K562 (cell line): ENCODE data around the gene GJA8. TPM values are rescaled to one million over a fixed set of nuclear protein-coding genes. Genes with fewer than 3 reads are reported as not detected.

Source experiments
- ATAC-seq: fragments of 200-7000 bp; cut with Tn5 transposase; 3 replicates; pipeline ENCODE4 v1.9.1; 2020; ENCODE audit warnings: moderate library complexity
- BruUV-seq: library from RNA; stranded (reverse); fragments of 400-500 nt; replicated peaks from 2 replicates; lab custom pipeline; 2021; lab: Mats Ljungman, UMichigan
- CTCF ChIA-PET: fragments of 300-600 bp; formaldehyde crosslinking; extraction: SDS; loops from one replicate; lab custom pipeline; 2021; ENCODE audit warnings: low intra/inter-chr PET ratio; lab: Yijun Ruan, JAX
- POLR2A ChIA-PET: fragments of 300-600, 350-650 bp; sonication (Branson Sonifier 250); formaldehyde crosslinking; extraction: SDS; loops from one replicate; lab custom pipeline; 2021; ENCODE audit warnings: antibody characterized with exemption, inconsistent platforms; lab: Yijun Ruan, JAX
- DNase-seq, 4 experiments: peaks; one replicate each; pipeline versions ENCODE4 v3.0.0 to v3.0.0-alpha.2; 2011 to 2018; ENCODE audit warnings: low spot score in 3 of 4, mixed read lengths in 3 of 4; ENCODE audit errors: extremely low read depth in 1 of 4
- FAIRE-seq: peaks from 2 replicates; lab custom pipeline; 2011; peaks lifted over from hg19 to GRCh38; lab: Jason Lieb, UNC
- H2AFZ ChIP-seq: 2 replicates; pipeline ENCODE4 v1.6.0; 2011; ENCODE audit warnings: low read depth, low read length, control low read depth, inconsistent platforms
- H3K27ac ChIP-seq: fragments of 200-600 bp; 3 replicates; pipeline ENCODE4 v1.8.0; 2011; ENCODE audit warnings: low read depth, mild to moderate bottlenecking, control low read depth, inconsistent platforms, low read length, moderate library complexity, mixed read lengths; ENCODE audit errors: extremely low read depth
- H3K27me3 ChIP-seq, 2 experiments: fragments of 300-600 bp in 1 of 2; 2 replicates in 1 of 2; 3 replicates in 1 of 2; pipeline versions ENCODE4 v1.6.0 to v1.8.0; 2011; ENCODE audit warnings: inconsistent platforms in 2 of 2, low read length in 2 of 2, mild to moderate bottlenecking in 1 of 2, mixed read lengths in 1 of 2, moderate library complexity in 1 of 2; ENCODE audit not compliant: control insufficient read depth in 2 of 2, insufficient read depth in 2 of 2
- H3K36me3 ChIP-seq: fragments of 300-600 bp; 3 replicates; pipeline ENCODE4 v1.8.0; 2011; ENCODE audit warnings: mild to moderate bottlenecking, low read length, inconsistent platforms; ENCODE audit not compliant: control insufficient read depth, insufficient read depth
- H3K4me1 ChIP-seq, 2 experiments: fragments of 200-600 bp in 1 of 2; replicated peaks in 1 of 2; 2 replicates in 1 of 2; 3 replicates in 1 of 2; pipeline versions ENCODE4 v1.5.1 to v1.8.0; 2011; ENCODE audit warnings: inconsistent platforms in 2 of 2, low read length in 2 of 2, mild to moderate bottlenecking in 1 of 2, mixed read lengths in 1 of 2, moderate library complexity in 1 of 2; ENCODE audit not compliant: control insufficient read depth in 2 of 2, insufficient read depth in 2 of 2
- H3K4me2 ChIP-seq: 2 replicates; pipeline ENCODE4 v1.6.1; 2011; ENCODE audit warnings: low read length, control low read depth, inconsistent platforms, mixed read lengths; ENCODE audit not compliant: insufficient read depth
- H3K4me3 ChIP-seq: fragments of 200-600 bp; sonication (generic), shearing (Covaris generic); 2 replicates; pipeline ENCODE4 v1.5.1; 2016; ENCODE audit warnings: control low read depth, inconsistent platforms
- H3K79me2 ChIP-seq: fragments of 200-600 bp; 3 replicates; pipeline ENCODE4 v1.8.0; 2011; ENCODE audit warnings: low read length, inconsistent platforms; ENCODE audit not compliant: control insufficient read depth, insufficient read depth
- H3K9ac ChIP-seq, 2 experiments: 2 replicates each; pipeline versions ENCODE4 v1.6.0 to v1.6.1; 2011; ENCODE audit warnings: low read depth in 2 of 2, low read length in 2 of 2, control low read depth in 1 of 2, inconsistent platforms in 1 of 2, mild to moderate bottlenecking in 1 of 2, mixed read lengths in 1 of 2; ENCODE audit not compliant: insufficient read depth in 1 of 2
- H3K9me1 ChIP-seq: one replicate; pipeline ENCODE4 v1.6.0; 2011; ENCODE audit warnings: inconsistent platforms, mild to moderate bottlenecking, low read length, moderate library complexity; ENCODE audit not compliant: control insufficient read depth, insufficient read depth
- H3K9me3 ChIP-seq: replicated peaks from 2 replicates; pipeline ENCODE4 v1.5.1; 2011; ENCODE audit warnings: low read depth, low read length, inconsistent platforms; ENCODE audit not compliant: control insufficient read depth, insufficient read depth
- H4K20me1 ChIP-seq: replicated peaks from 2 replicates; pipeline ENCODE4 v1.6.1; 2011; ENCODE audit warnings: low read length, inconsistent platforms, mixed read lengths; ENCODE audit not compliant: control insufficient read depth, insufficient read depth
- CC2D1A ChIP-seq: fragments of 450-650 bp; IDR thresholded peaks from 2 replicates; pipeline ENCODE4 v1.6.1; 2017; ENCODE audit warnings: mild to moderate bottlenecking
- EGR1 ChIP-seq: fragments of 450-650 bp; conservative IDR thresholded peaks from 2 replicates; pipeline ENCODE4 v1.6.1; 2017; ENCODE audit warnings: mild to moderate bottlenecking
- FOXK2 ChIP-seq, 2 experiments: fragments of 450-650 bp; IDR thresholded peaks in 1 of 2; conservative IDR thresholded peaks in 1 of 2; 2 replicates each; pipeline ENCODE4 v1.6.1; 2016; ENCODE audit warnings: low read depth in 2 of 2, mild to moderate bottlenecking in 1 of 2
- GTF2F1 ChIP-seq: IDR thresholded peaks from 2 replicates; pipeline ENCODE4 v1.6.1; 2011; ENCODE audit warnings: low read depth, low read length, improper control_type of control experiment
- GTF3C2 ChIP-seq: IDR thresholded peaks from 3 replicates; pipeline ENCODE4 v1.6.1; 2011; ENCODE audit warnings: borderline replicate concordance, mild to moderate bottlenecking, moderate library complexity; ENCODE audit not compliant: insufficient read length; ENCODE audit errors: extremely low read depth
- JUNB ChIP-seq: fragments of 450-650 bp; formaldehyde crosslinking; conservative IDR thresholded peaks from 2 replicates; pipeline ENCODE4 v1.4.0; 2020; ENCODE audit warnings: mild to moderate bottlenecking
- MTA1 ChIP-seq: fragments of 450-650 bp; IDR thresholded peaks from 2 replicates; pipeline ENCODE4 v1.6.1; 2017; ENCODE audit warnings: borderline replicate concordance
- NCOR1 ChIP-seq: fragments of 450-650 bp; IDR thresholded peaks from 2 replicates; pipeline ENCODE4 v1.6.1; 2016; ENCODE audit warnings: mild to moderate bottlenecking, moderate library complexity
- NFATC3 ChIP-seq: fragments of 450-650 bp; IDR thresholded peaks from 2 replicates; pipeline ENCODE4 v1.6.1; 2017; ENCODE audit warnings: mild to moderate bottlenecking
- NFXL1 ChIP-seq: fragments of 450-650 bp; formaldehyde crosslinking; IDR thresholded peaks from 2 replicates; pipeline ENCODE4 v1.4.0; 2021; ENCODE audit warnings: mild to moderate bottlenecking
- NR1H2 ChIP-seq: sonication (generic); formaldehyde crosslinking; IDR thresholded peaks from 2 replicates; pipeline ENCODE4 v1.4.0; 2020; ENCODE audit warnings: mild to moderate bottlenecking, missing genetic modification reagents
- NUFIP1 ChIP-seq: fragments of 450-650 bp; IDR thresholded peaks from 2 replicates; pipeline ENCODE4 v1.6.1; 2018; ENCODE audit not compliant: partially characterized antibody
- PHF21A ChIP-seq: fragments of 450-650 bp; IDR thresholded peaks from 2 replicates; pipeline ENCODE4 v1.6.1; 2017; ENCODE audit warnings: low read depth, borderline replicate concordance
- RBM25 ChIP-seq: fragments of 200-400 bp; formaldehyde crosslinking; IDR thresholded peaks from 2 replicates; pipeline ENCODE4 v1.6.1; 2018; ENCODE audit warnings: low read length, low read depth, moderate library complexity; ENCODE audit not compliant: severe bottlenecking
- RBM34 ChIP-seq: fragments of 200-400 bp; formaldehyde crosslinking; IDR thresholded peaks from 2 replicates; pipeline ENCODE4 v1.6.1; 2018; ENCODE audit warnings: low read length, borderline replicate concordance; ENCODE audit not compliant: insufficient read depth
- ZNF197 ChIP-seq: fragments of 200-800 bp; sonication (Bioruptor generic); IDR thresholded peaks from 2 replicates; pipeline ENCODE4 v1.6.1; 2016; ENCODE audit warnings: low read depth, missing genetic modification characterization, missing compliant biosample characterization
- ZNF583 ChIP-seq: fragments of 250-450 bp; sonication (Bioruptor Pico); IDR thresholded peaks from 2 replicates; pipeline ENCODE4 v1.4.0; 2020
- ZNF644 ChIP-seq: fragments of 200-800 bp; sonication (Bioruptor generic); IDR thresholded peaks from 2 replicates; pipeline ENCODE4 v1.6.1; 2016; ENCODE audit warnings: low read depth, missing genetic modification characterization, missing compliant biosample characterization
- WGBS: fragments of 100-300 bp; shearing (Covaris generic); methylation state at CpG from one replicate; pipeline ENCODE4 v1.1.6; 2016; ENCODE audit warnings: low coverage, mixed read lengths; ENCODE audit not compliant: insufficient coverage; ENCODE audit errors: missing lambda C conversion rate; 5-methylcytosine and 5-hydroxymethylcytosine counted together
- in situ Hi-C: fragments of 300-500 bp; cut with MboI; formaldehyde crosslinking; loops from 4 replicates; pipeline ENCODE4 v1.15.0; 2018; ENCODE audit warnings: inconsistent platforms, mixed read lengths
- intact Hi-C: fragments of 100-400 bp; cut with micrococcal nuclease; formaldehyde crosslinking; loops from 2 replicates; pipeline ENCODE4 v1.14.2; 2022
- polyA plus RNA-seq, 8 experiments: library from polyadenylated mRNA; depleted of rRNA in 4 of 8; stranded (reverse) in 5 of 8; unstranded in 3 of 8; fragments of >200 nt; fragmentation: Nextera tagmentation in 2 of 8; fragmentation: Illumina TruSeq in 1 of 8; extraction: Ambion mirVana in 2 of 8; extraction: Trizol in 1 of 8; gene quantifications; 2 replicates each; pipeline versions ENCODE4 v1.2.1 to v1.2.3, GENCODE V29; 2011 to 2014; ENCODE audit warnings: inconsistent platforms in 1 of 8, missing spikeins in 1 of 8
- total RNA-seq, 7 experiments: library from RNA; depleted of rRNA in 6 of 7; stranded (reverse); fragments of >200 nt in 6 of 7; fragmentation: Illumina TruSeq in 2 of 7; extraction: Trizol in 2 of 7; gene quantifications; 2 replicates each; pipeline versions ENCODE4 v1.2.1 to v1.2.3, GENCODE V29; 2011 to 2021; ENCODE audit warnings: low replicate concordance in 1 of 7
- TF ChIP-seq, protein P1 (sequence below): sonication (generic); formaldehyde crosslinking; IDR thresholded peaks from 2 replicates; pipeline ENCODE4 v1.8.0; 2022; ENCODE audit warnings: mild to moderate bottlenecking, missing genetic modification reagents

The GJA8 gene
- total and polyA plus RNA-seq, 9 of the 15 experiments (the other 6 are each of a cell fraction or from before 2014, with no cell fraction given) = not detected

DNA sequence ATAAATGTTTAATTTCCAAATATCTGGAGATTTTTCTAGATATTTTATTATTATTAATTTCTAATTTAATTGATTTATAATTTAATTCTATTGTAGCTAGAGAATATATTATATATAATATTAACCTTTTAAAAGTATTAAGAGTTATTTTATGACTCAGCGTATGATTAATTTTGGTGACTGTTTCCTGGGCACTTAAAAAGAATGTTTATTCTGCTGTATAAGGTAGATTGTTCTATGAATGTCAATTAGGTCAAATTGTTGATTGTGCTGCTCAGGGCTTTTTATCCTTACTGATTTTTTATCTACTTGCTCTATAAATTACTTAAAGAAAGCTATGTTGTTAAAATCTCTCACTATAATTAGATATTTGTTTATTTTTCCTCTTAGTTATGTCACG is 20.1 kb upstream of the GJA8 start (continued):
- no peak for TF ChIP-seq GTF2F1
- TF ChIP-seq NFATC3 = no peak
- TF ChIP-seq NCOR1 = no peak
- no peak for TF ChIP-seq PHF21A
- no peak for TF ChIP-seq NUFIP1
- no peak for TF ChIP-seq RBM34
- no peak for TF ChIP-seq EGR1
- TF ChIP-seq, all 486 proteins: peak for 0

GRCh38 chr1:147890177-147890790 is 12.3 kb upstream of the GJA8 start:
- FAIRE-seq = peak; percentile 82
- Histone ChIP-seq H3K9me3 (no peaks in the 10 kb centered on the region), H3K9ac (no peak overlapping the region), H4K20me1 (no peaks in the 10 kb centered on the region), H3K27me3 (peaks cover 2 to 6% of the 10 kb centered on the region in 2 experiments; a peak in 4 of 5 replicates), H3K4me2 (no peak overlapping the region), H3K4me3 (no peak overlapping the region), H3K27ac (no peak overlapping the region), H2AFZ (no peak overlapping the region), H3K79me2 (no peaks in the 10 kb centered on the region), H3K36me3 (no peaks in the 10 kb centered on the region), H3K4me1 (no peaks in the 10 kb centered on the region), H3K9me1 (no peaks in the 10 kb centered on the region)
- peak; percentile 100 for ATAC-seq
- CTCF ChIA-PET = interaction anchor here (0.9 to 1.1 kb wide), 3 partner anchors 167 to 617 kb away, joined by 3 to 4 read pairs (median 4); no protein-coding TSS in a partner anchor
- no TSS peak for BruUV-seq
- POLR2A ChIA-PET = interaction anchor here (0.8 to 0.9 kb wide), 2 partner anchors 249 to 263 kb away, joined by 3 to 4 read pairs; no protein-coding TSS in a partner anchor
- 0% methylated on average over 12 of the region's 12 CpGs for WGBS
- in situ Hi-C loops (loop anchor here (5.0 to 10.0 kb wide), 3 partner anchors 48 to 615 kb away; no protein-coding TSS in a partner anchor), intact Hi-C loops (loop anchor here (1.0 to 10.0 kb wide), 5 partner anchors 166 to 615 kb away; no protein-coding TSS in a partner anchor)
- peak; percentile 64 to 83 (median 70) for DNase-seq
- TF ChIP-seq CC2D1A (peak; percentile 51; the same call in 1 of the 2 replicates), ZNF197 (CRISPR knock-in tag) (no peak), MTA1 (no peak), ZNF644 (tag) (no peak), RBM25 (no peak), GTF3C2 (no peak), JUNB (no peak), FOXK2 (conservative IDR thresholded peaks at IDR 0.05 in 1 of 2, IDR thresholded peaks at IDR 0.05 in 1 of 2; ENCODE audit: low read depth in 2 of 2) (no peak), NR1H2 (CRISPR knock-in tag) (no peak), ZNF583 (CRISPR knock-in tag) (no peak), NFXL1 (CRISPR knock-in tag) (no peak)
- TF ChIP-seq, protein P1, sequence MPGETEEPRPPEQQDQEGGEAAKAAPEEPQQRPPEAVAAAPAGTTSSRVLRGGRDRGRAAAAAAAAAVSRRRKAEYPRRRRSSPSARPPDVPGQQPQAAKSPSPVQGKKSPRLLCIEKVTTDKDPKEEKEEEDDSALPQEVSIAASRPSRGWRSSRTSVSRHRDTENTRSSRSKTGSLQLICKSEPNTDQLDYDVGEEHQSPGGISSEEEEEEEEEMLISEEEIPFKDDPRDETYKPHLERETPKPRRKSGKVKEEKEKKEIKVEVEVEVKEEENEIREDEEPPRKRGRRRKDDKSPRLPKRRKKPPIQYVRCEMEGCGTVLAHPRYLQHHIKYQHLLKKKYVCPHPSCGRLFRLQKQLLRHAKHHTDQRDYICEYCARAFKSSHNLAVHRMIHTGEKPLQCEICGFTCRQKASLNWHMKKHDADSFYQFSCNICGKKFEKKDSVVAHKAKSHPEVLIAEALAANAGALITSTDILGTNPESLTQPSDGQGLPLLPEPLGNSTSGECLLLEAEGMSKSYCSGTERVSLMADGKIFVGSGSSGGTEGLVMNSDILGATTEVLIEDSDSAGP = no peak
